Smooth muscle cell (in vitro differentiated cells): ENCODE measurements around the gene ABCD3. TPM values are rescaled to one million over a fixed set of nuclear protein-coding genes. Genes with fewer than 3 reads are reported as not detected.
A peak's percentile ranks its signal among the peaks of the same experiment; 100 is the strongest.

Experiments used
- DNase-seq: peaks from one replicate; lab custom pipeline; 2025; ENCODE audit not compliant: unreplicated experiment; lab: John Stamatoyannopoulos, UW
- H2AFZ ChIP-seq: fragments of 200-600 bp; sonication (generic); 2 replicates; pipeline ENCODE4 v1.6.0; 2016; ENCODE audit warnings: antibody characterized with exemption, low read depth, mild to moderate bottlenecking
- H3F3A ChIP-seq: fragments of 200-600 bp; sonication (generic); 2 replicates; pipeline ENCODE4 v1.6.0; 2017; ENCODE audit warnings: antibody characterized with exemption, low read depth
- H3K27ac ChIP-seq: fragments of 200-600 bp; sonication (generic); 2 replicates; pipeline ENCODE4 v1.5.1; 2016; ENCODE audit warnings: low read depth, mild to moderate bottlenecking
- H3K27me3 ChIP-seq: fragments of 200-600 bp; sonication (generic); 2 replicates; pipeline ENCODE4 v1.6.1; 2016; ENCODE audit warnings: low read depth, mild to moderate bottlenecking
- H3K36me3 ChIP-seq: fragments of 200-600 bp; sonication (generic); 2 replicates; pipeline ENCODE4 v1.5.1; 2016; ENCODE audit warnings: low read depth
- H3K4me1 ChIP-seq: fragments of 200-600 bp; sonication (generic); 2 replicates; pipeline ENCODE4 v1.5.1; 2016; ENCODE audit warnings: low read depth
- H3K4me2 ChIP-seq: fragments of 200-600 bp; sonication (generic); 2 replicates; pipeline ENCODE4 v1.6.0; 2016; ENCODE audit warnings: mild to moderate bottlenecking
- H3K4me3 ChIP-seq: fragments of 200-600 bp; sonication (generic); 2 replicates; pipeline ENCODE4 v1.5.1; 2016; ENCODE audit warnings: mild to moderate bottlenecking
- H3K79me2 ChIP-seq: fragments of 200-600 bp; sonication (generic); 2 replicates; pipeline ENCODE4 v1.6.0; 2016; ENCODE audit warnings: low read depth, mild to moderate bottlenecking
- H3K9ac ChIP-seq: fragments of 200-600 bp; sonication (generic); 2 replicates; pipeline ENCODE4 v1.6.0; 2016; ENCODE audit warnings: low read depth
- H3K9me3 ChIP-seq: fragments of 200-600 bp; sonication (generic); replicated peaks from 2 replicates; pipeline ENCODE4 v1.5.1; 2016; ENCODE audit warnings: low read depth
- H4K20me1 ChIP-seq: fragments of 200-600 bp; sonication (generic); 2 replicates; pipeline ENCODE4 v1.6.0; 2016; ENCODE audit warnings: low read depth
- WGBS: methylation state at CpG from one replicate; pipeline ENCODE4 v1.1.7; 2016; ENCODE audit warnings: low lambda C conversion rate; 5-methylcytosine and 5-hydroxymethylcytosine counted together
- polyA plus RNA-seq: library from polyadenylated mRNA; unstranded; fragments of >200 nt; fragmentation: Nextera tagmentation; extraction: Ambion mirVana; gene quantifications from 2 replicates; pipeline ENCODE4 v1.2.1, GENCODE V29; 2016
- total RNA-seq: library from RNA; depleted of rRNA; stranded (reverse); fragments of >200 nt; gene quantifications from 2 replicates; pipeline ENCODE4 v1.2.3, GENCODE V29; 2014
- TF ChIP-seq, protein P1 (sequence below): fragments of 200-600 bp; sonication (generic); IDR thresholded peaks from 2 replicates; pipeline ENCODE4 v1.5.1; 2017; ENCODE audit warnings: borderline replicate concordance, mild to moderate bottlenecking, antibody characterized with exemption; ENCODE audit not compliant: insufficient read depth, poor library complexity, severe bottlenecking

ABCD3 gene
- total and polyA plus RNA-seq, 2 experiments from 2014 or later, result 22.5 to 42.4 TPM

DNA sequence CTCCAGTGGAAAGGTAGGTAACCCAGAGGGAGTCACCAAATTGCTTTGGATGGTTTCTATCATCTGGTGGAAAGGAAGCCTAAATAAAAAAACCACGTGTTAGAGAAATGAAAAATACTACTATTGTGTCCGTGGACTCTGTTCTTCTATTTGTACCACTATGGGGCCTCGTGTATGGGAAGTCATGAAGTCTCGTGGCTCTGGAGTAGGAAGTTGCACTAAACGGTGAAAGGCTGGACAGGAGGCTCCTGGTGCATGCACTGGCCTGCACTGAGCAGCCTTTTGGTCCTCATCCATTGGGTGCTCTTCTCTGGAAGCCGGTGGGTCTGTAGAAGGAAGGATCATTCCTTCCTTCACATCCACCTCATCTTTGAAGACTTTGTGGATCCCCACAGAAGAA is 106.3 kb downstream of the ABCD3 start:
- H3K9ac ChIP-seq, result no peak overlapping the region
- no peaks in the 10 kb centered on the region for H3K79me2 ChIP-seq
- H3K27ac ChIP-seq, result no peak overlapping the region
- no peak for DNase-seq
- no peaks in the 10 kb centered on the region for H3K27me3 ChIP-seq
- H3K9me3 ChIP-seq, result no peaks in the 10 kb centered on the region
- H3K4me3 ChIP-seq, result no peak overlapping the region
- H3F3A ChIP-seq, result peaks cover 19% of the 10 kb centered on the region
- H2AFZ ChIP-seq, result no peak overlapping the region
- 95% methylated on average over 6 of the region's 6 CpGs for WGBS
- H3K4me2 ChIP-seq, result no peak overlapping the region
- TF ChIP-seq, protein P1, sequence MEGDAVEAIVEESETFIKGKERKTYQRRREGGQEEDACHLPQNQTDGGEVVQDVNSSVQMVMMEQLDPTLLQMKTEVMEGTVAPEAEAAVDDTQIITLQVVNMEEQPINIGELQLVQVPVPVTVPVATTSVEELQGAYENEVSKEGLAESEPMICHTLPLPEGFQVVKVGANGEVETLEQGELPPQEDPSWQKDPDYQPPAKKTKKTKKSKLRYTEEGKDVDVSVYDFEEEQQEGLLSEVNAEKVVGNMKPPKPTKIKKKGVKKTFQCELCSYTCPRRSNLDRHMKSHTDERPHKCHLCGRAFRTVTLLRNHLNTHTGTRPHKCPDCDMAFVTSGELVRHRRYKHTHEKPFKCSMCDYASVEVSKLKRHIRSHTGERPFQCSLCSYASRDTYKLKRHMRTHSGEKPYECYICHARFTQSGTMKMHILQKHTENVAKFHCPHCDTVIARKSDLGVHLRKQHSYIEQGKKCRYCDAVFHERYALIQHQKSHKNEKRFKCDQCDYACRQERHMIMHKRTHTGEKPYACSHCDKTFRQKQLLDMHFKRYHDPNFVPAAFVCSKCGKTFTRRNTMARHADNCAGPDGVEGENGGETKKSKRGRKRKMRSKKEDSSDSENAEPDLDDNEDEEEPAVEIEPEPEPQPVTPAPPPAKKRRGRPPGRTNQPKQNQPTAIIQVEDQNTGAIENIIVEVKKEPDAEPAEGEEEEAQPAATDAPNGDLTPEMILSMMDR, result no peak
- no peaks in the 10 kb centered on the region for H3K36me3 ChIP-seq
- H4K20me1 ChIP-seq, result peaks cover 6% of the 10 kb centered on the region
- no peaks in the 10 kb centered on the region for H3K4me1 ChIP-seq

- Histone ChIP-seq H3K9me3 (no peaks in the 10 kb centered on the region), H3F3A (peaks cover 36% of the 10 kb centered on the region), H3K36me3 (no peaks in the 10 kb centered on the region), H3K9ac (no peak overlapping the region), H3K4me3 (no peak overlapping the region), H3K79me2 (no peaks in the 10 kb centered on the region), H3K27me3 (no peaks in the 10 kb centered on the region), H4K20me1 (peaks cover 21% of the 10 kb centered on the region), H3K4me2 (no peak overlapping the region), H2AFZ (no peak overlapping the region), H3K27ac (peak overlapping the region; percentile 51), H3K4me1 (no peaks in the 10 kb centered on the region)
- 87% methylated on average over 7 of the region's 7 CpGs for WGBS
- TF ChIP-seq, protein P1, result no peak
- DNase-seq, result no peak
Observed at GRCh38 chr1:94526152-94526980, 108.2 kb downstream of the ABCD3 start.

DNA sequence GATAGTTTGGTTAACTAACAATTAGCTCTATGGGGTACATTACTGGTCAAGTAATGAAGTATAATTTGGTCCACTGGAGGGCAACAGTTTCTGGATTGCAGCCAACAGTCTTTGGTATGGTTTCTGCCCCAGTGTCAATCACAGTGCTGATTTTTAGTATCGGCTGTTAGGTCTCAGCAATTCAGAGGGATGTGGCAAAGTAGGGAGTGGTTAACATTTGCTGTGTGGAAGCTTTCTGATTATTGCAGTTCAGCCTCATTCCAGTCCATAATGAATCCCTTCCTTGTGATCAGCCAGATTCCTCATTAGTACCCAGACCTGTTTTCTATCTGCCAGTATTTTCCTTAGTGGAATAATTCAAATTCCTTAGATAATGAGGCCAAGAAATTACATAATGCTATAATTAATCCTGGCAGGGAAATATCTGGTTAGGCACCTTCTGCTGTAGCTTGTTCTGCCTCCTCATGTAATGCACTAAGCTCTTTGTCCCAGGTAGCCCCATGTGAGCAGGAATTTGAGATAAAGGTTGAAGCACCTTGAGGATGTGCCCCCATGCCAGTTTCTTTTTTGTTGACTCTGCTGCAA is 109.3 kb downstream of the ABCD3 start:
- 0% methylated on average over 1 of the region's 1 CpG for WGBS

More for the DNA sequence above, 109.3 kb downstream of the ABCD3 start:
- H4K20me1 ChIP-seq, result peaks cover 33% of the 10 kb centered on the region
- no peak for DNase-seq
- TF ChIP-seq, protein P1, result peak; percentile 20
- H2AFZ ChIP-seq, result no peak overlapping the region
- peak overlapping the region; percentile 51 for H3K27ac ChIP-seq
- H3K4me3 ChIP-seq, result no peak overlapping the region
- H3F3A ChIP-seq, result peaks cover 47% of the 10 kb centered on the region
- no peaks in the 10 kb centered on the region for H3K79me2 ChIP-seq
- no peaks in the 10 kb centered on the region for H3K4me1 ChIP-seq
- no peaks in the 10 kb centered on the region for H3K9me3 ChIP-seq
- H3K9ac ChIP-seq, result no peak overlapping the region
- H3K36me3 ChIP-seq, result no peaks in the 10 kb centered on the region
- no peaks in the 10 kb centered on the region for H3K27me3 ChIP-seq
- no peak overlapping the region for H3K4me2 ChIP-seq
